ENCODE measurements around the gene ACBD7.

DNA sequence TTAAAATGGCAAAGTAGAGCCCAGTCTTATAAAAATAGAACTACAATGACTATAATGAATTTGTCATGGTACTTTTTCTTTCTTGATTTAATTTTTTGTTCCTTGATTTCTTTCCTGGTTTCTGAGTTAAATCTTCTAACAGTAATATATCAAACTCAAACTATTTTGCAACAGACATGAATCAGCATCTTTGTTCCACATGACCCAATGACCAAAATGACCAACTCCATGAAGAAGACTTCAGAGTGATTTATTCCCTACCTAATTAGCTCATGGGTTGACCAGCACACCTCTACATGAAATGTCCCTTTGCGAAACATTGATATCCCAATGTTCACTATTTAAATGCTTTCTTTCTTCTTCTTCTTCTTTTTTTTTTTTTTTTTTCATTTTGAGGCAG, 49.1 kb upstream of the ACBD7 start:
- TF ChIP-seq CTCF (IDR thresholded peaks at IDR 0.05) (no peak), POLR2A (IDR thresholded peaks at IDR 0.05) (no peak)
